ENCODE data around the gene AHDC1.

GRCh38 chr1:27555700-27556424 lies 48.1 kb downstream of the AHDC1 start:
- TF ChIP-seq POLR2A (IDR thresholded peaks at IDR 0.05; ENCODE audit: low read length) = no peak
- TF ChIP-seq GATA1 (IDR thresholded peaks at IDR 0.05; ENCODE audit: low read depth, low read length) = no peak

All from erythroblast (primary cell).